ENCODE measurements around the gene CYP2C8. TPM values are rescaled to one million over a fixed set of nuclear protein-coding genes. Genes with fewer than 3 reads are reported as not detected.

Gene CYP2C8
- total and polyA plus RNA-seq, 2 experiments from 2014 or later = 1.2 to 4.1 TPM

GRCh38 chr10:95031656-95032055, 37.6 kb downstream of the CYP2C8 start:
- no peak overlapping the region for H3K4me3 Mint-ChIP-seq
- no peaks in the 10 kb centered on the region for H3K4me1 Mint-ChIP-seq
- no peaks in the 10 kb centered on the region for H3K4me1 ChIP-seq (ENCODE audit: insufficient read depth)
- no peaks in the 10 kb centered on the region for H3K27me3 ChIP-seq (ENCODE audit: insufficient read depth)
- no peak for ATAC-seq
- 0 out of 2 replicates have a peak, but pooled peaks cover 1% of the 10 kb centered on the region for H3K9me2 ChIP-seq (ENCODE audit: insufficient read depth)
- H3K36me3 ChIP-seq (ENCODE audit: insufficient read depth) = no peaks in the 10 kb centered on the region
- H3K79me2 ChIP-seq (replicated peaks; ENCODE audit: insufficient read depth) = no peaks in the 10 kb centered on the region
- no peak overlapping the region for H3K27ac Mint-ChIP-seq
- H3K27ac ChIP-seq (ENCODE audit: low read depth) = no peak overlapping the region
- H3K4me2 ChIP-seq = no peak overlapping the region
- H3F3A ChIP-seq (replicated peaks; ENCODE audit: low read depth) = no peaks in the 10 kb centered on the region
- no peaks in the 10 kb centered on the region for H4K20me1 ChIP-seq (replicated peaks; ENCODE audit: insufficient read depth)
- no peaks in the 10 kb centered on the region for H3K9me3 Mint-ChIP-seq
- no peak for DNase-seq (ENCODE audit: low spot score)
- H3K36me3 Mint-ChIP-seq (ENCODE audit: low read depth) = no peaks in the 10 kb centered on the region
- TF ChIP-seq CREB1 (CRISPR knock-in tag; IDR thresholded peaks at IDR 0.05; ENCODE audit: low read depth) (no peak), STAT1 (IDR thresholded peaks at IDR 0.05; ENCODE audit: unreplicated experiment) (no peak), REST (IDR thresholded peaks at IDR 0.05; ENCODE audit: unreplicated experiment) (no peak), EZH2 (IDR thresholded peaks at IDR 0.05; ENCODE audit: low read depth, unreplicated experiment) (no peak), EZH2phosphoT487 (IDR thresholded peaks at IDR 0.05; ENCODE audit: unreplicated experiment) (no peak), ZNF331 (CRISPR knock-in tag; IDR thresholded peaks at IDR 0.05; ENCODE audit: low read depth) (no peak), POLR2AphosphoS5 (IDR thresholded peaks at IDR 0.05; ENCODE audit: low read depth) (no peak), ETS1 (IDR thresholded peaks at IDR 0.05) (no peak), JUNB (IDR thresholded peaks at IDR 0.05; ENCODE audit: unreplicated experiment) (no peak), ZNF462 (CRISPR knock-in tag; IDR thresholded peaks at IDR 0.05) (no peak), CTCF (conservative IDR thresholded peaks at IDR 0.05; ENCODE audit: low read depth in 2 of 2) (no peak)
- H3K4me3 ChIP-seq = no peak overlapping the region
- H2AFZ ChIP-seq = no peak overlapping the region
- no peaks in the 10 kb centered on the region for H3K27me3 Mint-ChIP-seq (ENCODE audit: insufficient read depth, low read depth, poor library complexity)
